ENCODE data around the gene EPS8.

EPS8 gene

GRCh38 chr12:15689751-15690191 lies 99.4 kb downstream of the EPS8 start:
- no peak for TF ChIP-seq CTCF (IDR thresholded peaks at IDR 0.05; ENCODE audit: control insufficient read depth, extremely low read depth, insufficient read depth)
- no peak for DNase-seq (ENCODE audit: low read depth)
- H3K4me3 ChIP-seq (ENCODE audit: low read depth, low read length), result no peak overlapping the region

GRCh38 chr12:15688838-15689625 lies 100.2 kb downstream of the EPS8 start:
- TF ChIP-seq CTCF (IDR thresholded peaks at IDR 0.05; ENCODE audit: control insufficient read depth, extremely low read depth, insufficient read depth), result no peak
- DNase-seq (ENCODE audit: low read depth), result no peak
- H3K4me3 ChIP-seq (ENCODE audit: low read depth, low read length), result no peak overlapping the region

- H3K4me3 ChIP-seq (ENCODE audit: low read depth, low read length), result no peak overlapping the region
- DNase-seq (ENCODE audit: low read depth), result no peak
- TF ChIP-seq CTCF (IDR thresholded peaks at IDR 0.05; ENCODE audit: control insufficient read depth, extremely low read depth, insufficient read depth), result no peak
Measured at GRCh38 chr12:15688202-15688736, 100.9 kb downstream of the EPS8 start.

GRCh38 chr12:15687583-15687982 lies 101.6 kb downstream of the EPS8 start:
- TF ChIP-seq CTCF (IDR thresholded peaks at IDR 0.05; ENCODE audit: control insufficient read depth, extremely low read depth, insufficient read depth), result no peak
- DNase-seq (ENCODE audit: low read depth), result no peak
- H3K4me3 ChIP-seq (ENCODE audit: low read depth, low read length), result no peak overlapping the region

- no peak for TF ChIP-seq CTCF (IDR thresholded peaks at IDR 0.05; ENCODE audit: control insufficient read depth, extremely low read depth, insufficient read depth)
- DNase-seq (ENCODE audit: low read depth), result no peak
- no peak overlapping the region for H3K4me3 ChIP-seq (ENCODE audit: low read depth, low read length)
Measured at GRCh38 chr12:15684896-15685658, 104.1 kb downstream of the EPS8 start.

- DNase-seq (ENCODE audit: low read depth), result no peak
- no peak overlapping the region for H3K4me3 ChIP-seq (ENCODE audit: low read depth, low read length)
- no peak for TF ChIP-seq CTCF (IDR thresholded peaks at IDR 0.05; ENCODE audit: control insufficient read depth, extremely low read depth, insufficient read depth)
Measured at GRCh38 chr12:15682826-15683225, 106.4 kb downstream of the EPS8 start.

Measured in LNCaP clone FGC (cell line).